Lung microvascular endothelial cell (primary cell): Measurements from ENCODE around the gene MARCHF9. TPM values are rescaled to one million over a fixed set of nuclear protein-coding genes. Genes with fewer than 3 reads are reported as not detected.
"Not testable (repeated sequence)": the region's sequence is repeated elsewhere in the genome, so short reads cannot be mapped to it uniquely, and the experiment has no call there.

Source experiments
- DNase-seq, 2 donors: peaks; one replicate each; pipeline versions ENCODE4 v3.0.0 to v3.0.0-alpha.2; 2010; ENCODE audit warnings: low read depth in 2 of 2
- total RNA-seq: library from RNA; depleted of rRNA; stranded (reverse); fragments of >200 nt; gene quantifications from 2 replicates; pipeline ENCODE4 v1.2.1, GENCODE V29; 2014

The MARCHF9 gene
- total RNA-seq, result 2.4 and 5.6 TPM in 2 replicates

- DNase-seq, result no peak
These were observed at the start of gene MARCHF9 for GRCh38 chr12:57754411-57755193. Gene MARCHF9 (plus strand): TSS chr12:57755103. CDS start chr12:57755529, 426 bp downstream.

GRCh38 chr12:57707250-57707649 lies 47.7 kb upstream of the MARCHF9 start:
- no peak for DNase-seq

GRCh38 chr12:57708296-57708695 lies 46.6 kb upstream of the MARCHF9 start:
- no peak for DNase-seq

DNA sequence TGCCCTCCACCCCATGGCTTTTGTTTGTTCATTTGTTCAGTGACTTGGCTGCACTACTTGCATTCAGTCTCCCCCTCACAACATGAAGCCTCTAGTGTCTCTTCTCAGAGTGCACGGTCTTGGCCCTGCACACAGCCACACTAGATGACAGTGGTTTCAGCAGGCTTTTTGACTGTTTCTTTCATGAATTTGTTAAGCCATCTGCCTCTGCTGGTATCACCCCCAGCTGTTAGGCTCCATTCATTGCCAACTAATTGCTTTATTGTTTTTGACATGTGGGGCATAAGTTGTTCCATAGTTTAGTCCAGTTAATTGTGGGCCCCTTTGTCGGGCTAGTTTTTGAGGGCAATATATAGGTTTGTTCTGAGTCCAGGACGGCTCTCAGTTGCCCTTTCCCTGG lies 42.2 kb upstream of the MARCHF9 start:
- no peak for DNase-seq

GRCh38 chr12:57713209-57713608 lies 41.7 kb upstream of the MARCHF9 start:
- no peak for DNase-seq

GRCh38 chr12:57715036-57715748 lies 39.7 kb upstream of the MARCHF9 start:
- DNase-seq, result not testable (repeated sequence)

GRCh38 chr12:57715786-57716185 lies 39.1 kb upstream of the MARCHF9 start:
- no peak for DNase-seq

GRCh38 chr12:57716305-57716704 lies 38.6 kb upstream of the MARCHF9 start:
- DNase-seq, result no peak

GRCh38 chr12:57717131-57717530 lies 37.8 kb upstream of the MARCHF9 start:
- DNase-seq, result no peak

DNA sequence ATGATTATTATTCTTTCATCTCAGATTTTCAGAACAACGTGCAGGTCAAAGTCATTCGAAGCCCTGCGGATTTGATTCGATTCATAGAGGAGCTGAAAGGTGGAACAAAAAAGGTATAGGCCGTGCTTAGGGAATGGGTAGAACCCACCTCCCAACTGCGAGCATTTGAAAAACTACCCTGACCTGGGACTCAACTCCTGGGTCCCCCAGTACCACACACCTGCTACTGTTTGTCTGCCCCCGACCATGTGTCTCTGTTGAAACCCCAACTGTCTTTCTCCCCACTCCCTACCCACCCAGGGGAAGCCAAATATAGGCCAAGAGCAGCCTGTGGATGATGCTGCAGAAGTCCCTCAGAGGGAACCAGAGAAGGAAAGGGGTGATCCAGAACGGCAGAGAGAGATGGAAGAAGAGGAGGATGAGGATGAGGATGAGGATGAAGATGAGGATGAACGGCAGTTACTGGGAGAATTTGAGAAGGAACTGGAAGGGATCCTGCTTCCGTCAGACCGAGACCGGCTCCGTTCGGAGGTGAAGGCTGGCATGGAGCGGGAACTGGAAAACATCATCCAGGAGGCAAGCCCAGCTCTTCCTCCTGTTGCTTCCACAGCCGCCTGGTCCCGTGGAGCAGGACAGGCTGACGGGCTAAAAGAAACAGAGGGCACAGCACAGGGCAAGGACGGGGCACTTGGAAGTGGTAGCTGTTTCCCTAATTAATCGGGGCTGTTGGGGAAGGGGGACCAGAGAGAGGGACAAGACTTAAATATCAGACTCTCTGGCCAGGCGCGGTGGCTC lies 36.9 kb upstream of the MARCHF9 start:
- DNase-seq, result no peak

DNA sequence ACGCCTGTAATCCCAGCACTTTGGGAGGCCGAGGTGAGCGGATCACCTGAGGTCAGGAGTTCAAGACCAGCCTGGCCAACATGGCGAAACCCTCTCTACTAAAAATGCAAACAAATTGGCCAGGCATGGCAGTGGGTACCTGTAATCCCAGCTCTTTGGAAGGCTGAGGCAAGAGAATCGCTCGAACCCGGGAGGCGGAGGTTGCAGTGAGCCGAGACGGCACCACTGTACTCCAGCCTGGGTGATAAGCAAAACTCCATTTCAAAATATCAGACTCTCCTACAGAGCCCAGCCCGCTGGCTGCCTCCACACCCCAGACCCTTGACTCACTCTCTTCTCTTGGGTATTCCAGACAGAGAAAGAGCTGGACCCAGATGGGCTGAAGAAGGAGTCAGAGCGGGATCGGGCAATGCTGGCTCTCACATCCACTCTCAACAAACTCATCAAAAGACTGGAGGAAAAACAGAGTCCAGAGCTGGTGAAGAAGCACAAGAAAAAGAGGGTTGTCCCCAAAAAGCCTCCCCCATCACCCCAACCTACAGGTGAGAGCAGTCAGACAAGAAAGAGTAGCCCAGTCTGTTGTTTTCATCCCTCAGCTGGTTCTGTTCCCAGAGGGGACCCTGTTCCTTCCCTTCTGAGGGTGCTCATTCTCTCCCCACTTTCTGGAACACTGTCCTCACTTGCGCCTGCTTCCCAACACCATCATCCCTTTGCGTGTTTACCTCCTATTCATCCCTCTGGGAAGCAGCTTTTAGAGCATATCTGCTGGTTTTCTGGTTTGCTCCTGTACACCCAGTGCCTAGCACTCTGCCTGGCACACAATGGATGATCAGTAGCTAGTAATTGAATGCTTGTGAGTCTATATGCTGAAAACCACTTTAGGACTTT lies 36.0 kb upstream of the MARCHF9 start:
- DNase-seq, result no peak

DNA sequence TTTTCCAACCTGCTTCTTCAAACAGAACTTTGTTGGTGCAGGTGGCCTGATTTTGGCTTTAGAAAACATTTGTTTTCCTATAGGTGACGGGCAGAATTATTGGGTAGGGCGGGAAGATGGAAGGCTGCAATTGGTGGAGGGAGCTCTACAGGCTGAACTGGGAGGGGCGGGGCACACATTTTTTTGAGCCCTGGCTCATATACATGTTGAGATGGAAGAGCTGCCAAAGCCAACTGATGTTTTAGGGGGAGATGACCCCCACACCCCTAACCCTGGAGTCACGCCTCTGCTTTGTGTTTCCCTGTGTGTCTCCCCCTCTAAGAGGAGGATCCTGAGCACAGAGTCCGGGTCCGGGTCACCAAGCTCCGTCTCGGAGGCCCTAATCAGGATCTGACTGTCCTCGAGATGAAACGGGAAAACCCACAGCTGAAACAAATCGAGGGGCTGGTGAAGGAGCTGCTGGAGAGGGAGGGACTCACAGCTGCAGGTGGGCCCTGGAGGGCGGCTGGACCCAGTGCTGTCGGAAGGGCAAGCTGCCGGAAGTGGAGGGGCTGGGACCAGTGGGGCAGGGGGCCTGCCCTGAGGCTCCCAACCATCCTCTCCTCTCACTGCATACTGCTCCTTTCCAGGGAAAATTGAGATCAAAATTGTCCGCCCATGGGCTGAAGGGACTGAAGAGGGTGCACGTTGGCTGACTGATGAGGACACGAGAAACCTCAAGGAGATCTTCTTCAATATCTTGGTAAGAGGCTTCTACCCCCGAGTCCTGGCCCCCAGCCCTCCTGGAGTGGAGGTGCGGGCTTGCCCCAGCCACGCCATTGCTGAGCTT lies 34.9 kb upstream of the MARCHF9 start:
- no peak for DNase-seq

DNA sequence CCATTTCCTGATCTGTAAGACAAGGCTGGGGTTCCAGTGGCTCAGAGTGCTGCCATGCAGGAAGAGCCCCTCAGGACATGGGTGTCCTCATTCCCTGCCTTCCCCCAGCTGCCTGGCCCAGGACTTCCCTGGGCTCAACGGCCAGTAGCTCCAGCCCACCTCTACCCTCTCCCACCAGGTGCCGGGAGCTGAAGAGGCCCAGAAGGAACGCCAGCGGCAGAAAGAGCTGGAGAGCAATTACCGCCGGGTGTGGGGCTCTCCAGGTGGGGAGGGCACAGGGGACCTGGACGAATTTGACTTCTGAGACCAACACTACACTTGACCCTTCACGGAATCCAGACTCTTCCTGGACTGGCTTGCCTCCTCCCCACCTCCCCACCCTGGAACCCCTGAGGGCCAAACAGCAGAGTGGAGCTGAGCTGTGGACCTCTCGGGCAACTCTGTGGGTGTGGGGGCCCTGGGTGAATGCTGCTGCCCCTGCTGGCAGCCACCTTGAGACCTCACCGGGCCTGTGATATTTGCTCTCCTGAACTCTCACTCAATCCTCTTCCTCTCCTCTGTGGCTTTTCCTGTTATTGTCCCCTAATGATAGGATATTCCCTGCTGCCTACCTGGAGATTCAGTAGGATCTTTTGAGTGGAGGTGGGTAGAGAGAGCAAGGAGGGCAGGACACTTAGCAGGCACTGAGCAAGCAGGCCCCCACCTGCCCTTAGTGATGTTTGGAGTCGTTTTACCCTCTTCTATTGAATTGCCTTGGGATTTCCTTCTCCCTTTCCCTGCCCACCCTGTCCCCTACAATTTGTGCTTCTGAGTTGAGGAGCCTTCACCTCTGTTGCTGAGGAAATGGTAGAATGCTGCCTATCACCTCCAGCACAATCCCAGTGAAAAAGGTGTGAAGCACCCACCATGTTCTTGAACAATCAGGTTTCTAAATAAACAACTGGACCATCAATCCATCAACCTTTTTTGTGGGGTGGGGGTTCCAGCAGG lies 34.0 kb upstream of the MARCHF9 start:
- no peak for DNase-seq

DNA sequence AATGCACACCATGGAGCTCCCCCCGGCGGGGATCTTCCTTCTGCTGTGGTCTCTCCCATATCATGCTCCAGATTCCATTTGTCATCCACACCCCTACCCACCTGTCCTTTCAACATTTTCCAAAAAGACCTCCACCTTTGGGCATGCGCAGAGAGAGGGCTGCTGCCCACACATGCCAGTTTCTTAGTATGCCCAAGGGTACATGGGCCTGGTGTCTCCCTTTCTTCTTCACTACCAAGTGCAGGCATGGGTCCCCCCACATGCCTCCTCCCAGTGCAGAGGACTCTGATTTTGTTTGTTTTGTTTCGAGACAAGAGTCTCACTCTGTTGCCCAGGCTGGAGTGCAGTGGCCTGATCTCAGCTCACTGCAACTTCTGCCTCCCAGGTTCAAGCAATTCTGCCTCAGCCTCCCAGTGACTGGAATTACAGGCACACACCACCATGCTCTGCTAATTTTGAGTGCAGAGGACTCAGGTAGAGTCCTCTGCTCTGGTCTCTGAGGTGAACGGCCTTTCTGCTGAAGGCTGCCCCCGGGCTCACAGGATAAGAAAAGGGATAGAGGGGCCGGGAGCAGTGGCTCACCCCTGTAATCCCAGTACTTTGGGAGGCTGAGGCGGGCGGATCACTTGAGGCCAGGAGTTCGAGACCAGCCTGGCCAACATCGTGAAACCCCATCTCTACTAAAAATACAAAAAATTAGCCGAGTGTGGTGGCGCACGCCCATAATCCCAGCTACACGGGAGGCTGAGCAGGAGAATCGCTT lies 32.9 kb upstream of the MARCHF9 start:
- DNase-seq, result not testable (repeated sequence)

GRCh38 chr12:57722716-57723629 lies 31.9 kb upstream of the MARCHF9 start:
- no peak for DNase-seq

DNA sequence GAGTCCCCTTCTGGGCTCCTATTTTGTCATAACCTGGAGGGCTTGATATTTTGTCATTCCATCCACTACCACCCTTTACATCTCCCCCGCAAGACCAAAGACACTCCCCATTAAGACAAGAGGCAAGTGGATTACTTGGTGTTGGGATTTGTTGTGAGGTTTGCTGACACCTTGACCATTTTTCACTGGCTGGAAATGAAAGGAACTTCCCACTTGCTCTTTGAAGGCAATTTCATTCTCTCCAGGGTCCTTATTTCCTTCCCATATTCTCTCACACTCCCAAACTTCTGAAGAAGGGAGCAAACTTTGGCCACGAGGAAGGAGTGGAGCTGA lies 31.3 kb upstream of the MARCHF9 start:
- no peak for DNase-seq
